MM.1S (cell line): Measurements from ENCODE around the gene PLVAP.

Source experiments
- DNase-seq: peaks from one replicate; pipeline ENCODE4 v3.0.0-alpha.2; 2015
- H2AFZ ChIP-seq: fragments of 300-600 bp; sonication (generic); 2 replicates; pipeline ENCODE4 v1.6.0; 2016; ENCODE audit warnings: antibody characterized with exemption, low read length
- H3F3A ChIP-seq: fragments of 300-600 bp; sonication (generic); 2 replicates; pipeline ENCODE4 v1.6.1; 2016; ENCODE audit warnings: mild to moderate bottlenecking, antibody characterized with exemption, low read length, moderate library complexity, mixed read lengths; ENCODE audit not compliant: insufficient read depth
- H3K27ac ChIP-seq: fragments of 300-600 bp; sonication (generic); 2 replicates; pipeline ENCODE4 v1.5.1; 2016; ENCODE audit warnings: mild to moderate bottlenecking, low read length
- H3K27me3 ChIP-seq: fragments of 300-600 bp; sonication (generic); replicated peaks from 2 replicates; pipeline ENCODE4 v1.6.0; 2016; ENCODE audit warnings: low read length; ENCODE audit not compliant: insufficient read depth
- H3K36me3 ChIP-seq: fragments of 300-600 bp; sonication (generic); replicated peaks from 2 replicates; pipeline ENCODE4 v1.6.1; 2016; ENCODE audit warnings: mild to moderate bottlenecking, low read length, mixed read lengths; ENCODE audit not compliant: insufficient read depth
- H3K4me1 ChIP-seq: fragments of 300-600 bp; sonication (generic); 2 replicates; pipeline ENCODE4 v1.6.1; 2016; ENCODE audit warnings: low read length, mixed read lengths
- H3K4me2 ChIP-seq: fragments of 300-600 bp; sonication (generic); 2 replicates; pipeline ENCODE4 v1.6.0; 2016; ENCODE audit warnings: low read depth, low read length
- H3K4me3 ChIP-seq: fragments of 300-600 bp; sonication (generic); 2 replicates; pipeline ENCODE4 v1.5.1; 2016; ENCODE audit warnings: low read length, mixed read lengths
- H3K79me2 ChIP-seq: fragments of 300-600 bp; sonication (generic); 2 replicates; pipeline ENCODE4 v1.6.1; 2016; ENCODE audit warnings: mixed run types, low read length, mixed read lengths
- H3K9ac ChIP-seq: fragments of 300-600 bp; sonication (generic); 2 replicates; pipeline ENCODE4 v1.6.1; 2016; ENCODE audit warnings: low read length, mixed read lengths
- H3K9me2 ChIP-seq: fragments of 300-600 bp; sonication (generic); replicated peaks from 2 replicates; pipeline ENCODE4 v1.6.1; 2016; ENCODE audit warnings: mild to moderate bottlenecking, low read length, mixed read lengths; ENCODE audit not compliant: insufficient read depth
- H3K9me3 ChIP-seq: fragments of 300-600 bp; sonication (generic); replicated peaks from 2 replicates; pipeline ENCODE4 v1.6.1; 2016; ENCODE audit warnings: mild to moderate bottlenecking, low read length, mixed read lengths; ENCODE audit not compliant: insufficient read depth
- H4K20me1 ChIP-seq: fragments of 300-600 bp; sonication (generic); 2 replicates; pipeline ENCODE4 v1.6.1; 2016; ENCODE audit warnings: mild to moderate bottlenecking, low read length, moderate library complexity, mixed read lengths; ENCODE audit not compliant: insufficient read depth
- EZH2 ChIP-seq: fragments of 300-600 bp; sonication (generic); optimal IDR thresholded peaks from 2 replicates; pipeline ENCODE3; 2017; ENCODE audit warnings: low read depth, mild to moderate bottlenecking, antibody characterized with exemption, low read length, mixed read lengths
- EZH2phosphoT487 ChIP-seq: fragments of 300-600 bp; sonication (generic); IDR thresholded peaks from 2 replicates; pipeline ENCODE4 v1.6.1; 2018; ENCODE audit warnings: antibody characterized with exemption, low read length
- TF ChIP-seq, protein P1 (sequence below): fragments of 300-600 bp; sonication (generic); IDR thresholded peaks from 2 replicates; pipeline ENCODE4 v1.5.1; 2016; ENCODE audit warnings: antibody characterized with exemption, low read length, mixed read lengths

PLVAP gene

GRCh38 chr19:17331045-17331558 lies 46.0 kb downstream of the PLVAP start:
- H3K9me2 ChIP-seq, result no peaks in the 10 kb centered on the region
- no peak overlapping the region for H3K4me3 ChIP-seq
- H3K4me2 ChIP-seq, result no peak overlapping the region
- H3K79me2 ChIP-seq, result no peaks in the 10 kb centered on the region
- H4K20me1 ChIP-seq, result no peaks in the 10 kb centered on the region
- H3K4me1 ChIP-seq, result 0 out of 2 replicates have a peak, but pooled peaks cover 5% of the 10 kb centered on the region
- H3K27me3 ChIP-seq, result peaks cover 38% of the 10 kb centered on the region
- TF ChIP-seq, protein P1, sequence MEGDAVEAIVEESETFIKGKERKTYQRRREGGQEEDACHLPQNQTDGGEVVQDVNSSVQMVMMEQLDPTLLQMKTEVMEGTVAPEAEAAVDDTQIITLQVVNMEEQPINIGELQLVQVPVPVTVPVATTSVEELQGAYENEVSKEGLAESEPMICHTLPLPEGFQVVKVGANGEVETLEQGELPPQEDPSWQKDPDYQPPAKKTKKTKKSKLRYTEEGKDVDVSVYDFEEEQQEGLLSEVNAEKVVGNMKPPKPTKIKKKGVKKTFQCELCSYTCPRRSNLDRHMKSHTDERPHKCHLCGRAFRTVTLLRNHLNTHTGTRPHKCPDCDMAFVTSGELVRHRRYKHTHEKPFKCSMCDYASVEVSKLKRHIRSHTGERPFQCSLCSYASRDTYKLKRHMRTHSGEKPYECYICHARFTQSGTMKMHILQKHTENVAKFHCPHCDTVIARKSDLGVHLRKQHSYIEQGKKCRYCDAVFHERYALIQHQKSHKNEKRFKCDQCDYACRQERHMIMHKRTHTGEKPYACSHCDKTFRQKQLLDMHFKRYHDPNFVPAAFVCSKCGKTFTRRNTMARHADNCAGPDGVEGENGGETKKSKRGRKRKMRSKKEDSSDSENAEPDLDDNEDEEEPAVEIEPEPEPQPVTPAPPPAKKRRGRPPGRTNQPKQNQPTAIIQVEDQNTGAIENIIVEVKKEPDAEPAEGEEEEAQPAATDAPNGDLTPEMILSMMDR, result no peak
- TF ChIP-seq EZH2, result no peak
- no peak for TF ChIP-seq EZH2phosphoT487
- no peak overlapping the region for H2AFZ ChIP-seq
- no peaks in the 10 kb centered on the region for H3K36me3 ChIP-seq
- no peak for DNase-seq
- no peak overlapping the region for H3K27ac ChIP-seq
- H3K9me3 ChIP-seq, result no peaks in the 10 kb centered on the region
- H3K9ac ChIP-seq, result no peak overlapping the region
- H3F3A ChIP-seq, result peaks cover 10% of the 10 kb centered on the region

- H3K27me3 ChIP-seq, result peaks cover 38% of the 10 kb centered on the region
- no peak overlapping the region for H3K4me2 ChIP-seq
- H3K9me2 ChIP-seq, result no peaks in the 10 kb centered on the region
- no peaks in the 10 kb centered on the region for H3K79me2 ChIP-seq
- no peak overlapping the region for H3K27ac ChIP-seq
- TF ChIP-seq EZH2phosphoT487 (no peak), EZH2 (no peak)
- TF ChIP-seq, protein P1, result no peak
- H4K20me1 ChIP-seq, result no peaks in the 10 kb centered on the region
- H3K36me3 ChIP-seq, result no peaks in the 10 kb centered on the region
- H3F3A ChIP-seq, result peaks cover 9% of the 10 kb centered on the region; the same call in 1 of the 2 replicates
- H3K9me3 ChIP-seq, result no peaks in the 10 kb centered on the region
- DNase-seq, result no peak
- H3K4me3 ChIP-seq, result no peak overlapping the region
- no peak overlapping the region for H2AFZ ChIP-seq
- no peak overlapping the region for H3K9ac ChIP-seq
- H3K4me1 ChIP-seq, result 0 out of 2 replicates have a peak, but pooled peaks cover 5% of the 10 kb centered on the region
Observed at GRCh38 chr19:17330262-17331044, 46.7 kb downstream of the PLVAP start.

- H3K27ac ChIP-seq, result no peak overlapping the region
- no peaks in the 10 kb centered on the region for H4K20me1 ChIP-seq
- no peak overlapping the region for H3K4me3 ChIP-seq
- TF ChIP-seq EZH2 (no peak), EZH2phosphoT487 (no peak)
- TF ChIP-seq, protein P1, result no peak
- H2AFZ ChIP-seq, result no peak overlapping the region
- no peaks in the 10 kb centered on the region for H3K36me3 ChIP-seq
- H3K9me3 ChIP-seq, result no peaks in the 10 kb centered on the region
- DNase-seq, result no peak
- H3K4me1 ChIP-seq, result 0 out of 2 replicates have a peak, but pooled peaks cover 5% of the 10 kb centered on the region
- no peaks in the 10 kb centered on the region for H3K9me2 ChIP-seq
- no peak overlapping the region for H3K4me2 ChIP-seq
- no peaks in the 10 kb centered on the region for H3K79me2 ChIP-seq
- H3K27me3 ChIP-seq, result peaks cover 38% of the 10 kb centered on the region
- no peak overlapping the region for H3K9ac ChIP-seq
- peaks cover 9% of the 10 kb centered on the region; the same call in 1 of the 2 replicates for H3F3A ChIP-seq
Observed at GRCh38 chr19:17329366-17330261, 47.5 kb downstream of the PLVAP start.
